Measurements from ENCODE around the gene SPINK7.

Gene SPINK7

DNA sequence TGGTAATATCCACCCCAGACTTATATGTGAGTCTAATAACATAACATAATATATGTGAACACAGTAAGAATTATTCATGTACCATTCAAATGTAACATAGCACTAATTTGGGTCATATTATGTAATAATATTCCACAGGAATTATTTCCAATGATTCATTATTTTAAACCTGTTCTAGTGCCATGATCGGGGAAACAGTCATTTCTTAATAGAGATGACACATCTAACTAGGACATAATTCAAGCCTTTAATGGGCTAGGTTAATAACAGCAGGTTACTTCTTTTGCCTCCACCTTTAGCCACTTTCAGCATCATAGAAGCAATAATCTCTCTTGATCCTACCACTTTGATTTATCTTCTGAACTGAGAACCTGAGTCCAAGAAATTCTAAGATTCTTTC is 35.5 kb downstream of the SPINK7 start:
- Histone ChIP-seq H3K9ac (ENCODE audit: low read depth, low read length) (no peak overlapping the region), H3K4me3 (ENCODE audit: low read depth, low read length) (no peak overlapping the region)

DNA sequence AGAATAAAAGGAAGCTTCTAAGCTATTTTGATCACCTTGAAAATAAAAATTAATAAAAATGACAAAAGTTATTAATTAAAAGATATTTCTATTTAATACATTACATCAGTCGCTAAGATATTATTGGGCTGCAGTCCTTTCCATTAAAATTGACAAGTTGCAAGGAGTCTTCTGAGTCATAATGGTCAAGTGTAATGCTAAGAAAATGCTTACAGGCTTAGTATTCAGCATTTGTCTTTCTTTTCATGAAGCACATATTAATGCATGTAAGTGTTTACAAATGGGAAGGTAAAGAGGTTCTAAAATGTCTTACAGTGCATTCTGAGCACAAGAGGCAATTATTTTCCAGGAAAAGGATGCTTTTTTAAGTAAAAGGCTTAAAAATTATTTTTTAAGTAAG is 40.5 kb downstream of the SPINK7 start:
- H3K9ac ChIP-seq (ENCODE audit: low read depth, low read length), result no peak overlapping the region
- no peaks in the 10 kb centered on the region for H3K4me1 ChIP-seq (ENCODE audit: control insufficient read depth, insufficient read depth, low read length)

More for the DNA sequence above, 35.5 kb downstream of the SPINK7 start:
- Histone ChIP-seq H3K4me1 (ENCODE audit: control insufficient read depth, insufficient read depth, low read length) (no peaks in the 10 kb centered on the region), H3K36me3 (ENCODE audit: control insufficient read depth, insufficient read depth, low read length) (no peaks in the 10 kb centered on the region), H3K27me3 (ENCODE audit: control insufficient read depth, insufficient read depth, low read length) (no peaks in the 10 kb centered on the region), H3K9me3 (ENCODE audit: control insufficient read depth, insufficient read depth, low read length) (no peaks in the 10 kb centered on the region), H3K27ac (ENCODE audit: low read depth, low read length) (no peak overlapping the region)

DNA sequence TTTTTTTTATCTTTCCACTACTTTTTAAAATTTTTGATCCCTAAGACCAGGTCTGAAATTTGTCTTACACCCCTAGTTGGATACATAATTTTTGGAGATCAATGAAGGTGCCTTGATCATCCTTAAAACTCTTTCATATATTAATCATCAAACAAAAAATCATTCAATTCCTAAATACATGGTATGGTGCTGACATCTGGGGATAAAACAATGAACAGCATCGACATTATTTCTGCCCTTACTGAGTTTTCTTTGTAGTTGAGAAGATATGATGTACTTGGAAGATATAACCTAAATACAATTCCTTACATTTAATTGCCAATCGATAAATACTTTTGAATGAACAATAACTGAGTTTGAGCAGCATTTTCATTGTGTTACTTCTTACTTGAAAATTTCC is 41.4 kb downstream of the SPINK7 start:
- H3K9me3 ChIP-seq (ENCODE audit: control insufficient read depth, insufficient read depth, low read length), result no peaks in the 10 kb centered on the region
- no peaks in the 10 kb centered on the region for H3K27me3 ChIP-seq (ENCODE audit: control insufficient read depth, insufficient read depth, low read length)
- no peaks in the 10 kb centered on the region for H3K4me1 ChIP-seq (ENCODE audit: control insufficient read depth, insufficient read depth, low read length)
- H3K4me3 ChIP-seq (ENCODE audit: low read depth, low read length), result no peak overlapping the region
- H3K9ac ChIP-seq (ENCODE audit: low read depth, low read length), result no peak overlapping the region
- no peaks in the 10 kb centered on the region for H3K36me3 ChIP-seq (ENCODE audit: control insufficient read depth, insufficient read depth, low read length)
- H3K27ac ChIP-seq (ENCODE audit: low read depth, low read length), result no peak overlapping the region

More for the DNA sequence above, 40.5 kb downstream of the SPINK7 start:
- no peaks in the 10 kb centered on the region for H3K9me3 ChIP-seq (ENCODE audit: control insufficient read depth, insufficient read depth, low read length)
- H3K4me3 ChIP-seq (ENCODE audit: low read depth, low read length), result no peak overlapping the region
- H3K36me3 ChIP-seq (ENCODE audit: control insufficient read depth, insufficient read depth, low read length), result no peaks in the 10 kb centered on the region
- H3K27ac ChIP-seq (ENCODE audit: low read depth, low read length), result no peak overlapping the region
- no peaks in the 10 kb centered on the region for H3K27me3 ChIP-seq (ENCODE audit: control insufficient read depth, insufficient read depth, low read length)

DNA sequence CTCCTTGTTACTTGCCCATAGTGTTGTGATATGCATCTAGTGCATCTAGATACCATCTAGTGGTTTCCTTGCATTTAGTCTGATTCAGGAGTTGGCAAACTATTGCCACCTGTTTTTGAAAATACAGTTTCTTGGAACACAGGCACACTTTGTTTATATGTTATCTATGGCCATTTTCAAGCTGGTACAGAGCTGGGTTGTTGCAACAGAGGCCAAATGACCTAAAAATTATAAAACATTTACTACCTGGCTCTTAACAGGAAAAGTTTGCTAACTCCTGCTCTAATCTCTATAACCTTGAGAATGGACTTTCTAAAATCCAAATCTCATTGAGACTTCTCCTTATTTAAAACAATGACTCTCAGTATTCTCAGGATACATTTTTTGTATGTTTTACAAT is 52.1 kb downstream of the SPINK7 start:
- H3K9ac ChIP-seq (ENCODE audit: low read depth, low read length), result no peak overlapping the region
- no peaks in the 10 kb centered on the region for H3K9me3 ChIP-seq (ENCODE audit: control insufficient read depth, insufficient read depth, low read length)
- no peaks in the 10 kb centered on the region for H3K27me3 ChIP-seq (ENCODE audit: control insufficient read depth, insufficient read depth, low read length)
- H3K4me1 ChIP-seq (ENCODE audit: control insufficient read depth, insufficient read depth, low read length), result no peaks in the 10 kb centered on the region
- H3K36me3 ChIP-seq (ENCODE audit: control insufficient read depth, insufficient read depth, low read length), result no peaks in the 10 kb centered on the region
- H3K4me3 ChIP-seq (ENCODE audit: low read depth, low read length), result no peak overlapping the region
- no peak overlapping the region for H3K27ac ChIP-seq (ENCODE audit: low read depth, low read length)

Measured in HUES48 (cell line).